ENCODE measurements around the gene FMN1.

Gene FMN1

DNA sequence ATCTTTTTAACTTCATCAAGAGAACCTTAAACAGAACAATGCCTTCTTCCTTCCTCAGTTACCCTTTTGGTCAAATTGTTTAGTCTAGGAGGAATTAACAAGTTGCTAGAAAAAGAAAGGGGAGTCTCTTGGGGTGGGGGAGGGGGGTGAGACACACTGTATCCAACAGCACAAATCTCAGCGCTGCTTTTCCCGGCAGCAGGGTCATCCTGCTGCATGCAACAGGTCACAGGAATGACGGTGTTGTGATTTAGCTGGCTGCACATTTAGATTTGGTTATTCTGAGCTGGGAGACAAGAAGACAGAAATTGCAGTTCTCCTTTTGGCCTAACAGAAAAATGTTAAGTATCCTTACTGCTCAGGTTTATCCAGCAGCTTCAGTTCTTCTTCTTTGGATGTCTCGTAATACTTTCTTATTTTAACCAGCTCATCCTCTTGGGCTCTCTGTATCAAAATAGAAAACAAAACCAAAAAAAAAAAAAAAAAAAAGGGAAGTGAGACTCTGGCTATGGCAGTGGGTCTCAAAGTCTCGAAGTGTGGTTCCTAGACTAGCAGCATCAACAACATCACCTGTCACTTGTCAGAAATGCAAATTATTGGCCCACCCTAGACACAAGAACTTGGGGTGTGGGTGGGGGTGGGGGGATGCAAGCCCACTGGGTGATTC, 286.2 kb downstream of the FMN1 start:
- in situ Hi-C loops (cut with HindIII; ENCODE audit: low sequenced_read_pairs), result no loop called here
- no peak overlapping the region for H3K4me3 ChIP-seq (ENCODE audit: low read depth, low read length)
- DNase-seq (ENCODE audit: low read depth), result no peak

DNA sequence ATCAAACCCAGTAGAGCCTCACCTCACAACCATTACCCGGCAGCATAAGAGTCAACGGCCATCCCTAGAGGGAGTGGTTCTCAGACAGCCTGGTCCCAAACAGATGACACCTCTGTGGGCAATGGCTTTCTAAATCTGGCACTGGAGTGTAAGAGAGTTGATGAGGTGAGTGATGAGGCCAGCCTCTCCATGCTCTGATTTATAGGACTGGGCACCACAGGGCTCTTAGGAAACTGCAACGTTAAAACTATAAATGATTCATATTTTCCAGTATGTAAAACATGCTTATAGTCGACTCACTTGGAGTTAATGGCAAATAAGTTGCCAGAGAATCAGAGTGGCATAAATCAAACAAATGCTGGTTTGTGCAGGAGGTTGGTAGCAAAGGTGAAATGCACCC, 289.0 kb downstream of the FMN1 start:
- TF ChIP-seq, protein P1, sequence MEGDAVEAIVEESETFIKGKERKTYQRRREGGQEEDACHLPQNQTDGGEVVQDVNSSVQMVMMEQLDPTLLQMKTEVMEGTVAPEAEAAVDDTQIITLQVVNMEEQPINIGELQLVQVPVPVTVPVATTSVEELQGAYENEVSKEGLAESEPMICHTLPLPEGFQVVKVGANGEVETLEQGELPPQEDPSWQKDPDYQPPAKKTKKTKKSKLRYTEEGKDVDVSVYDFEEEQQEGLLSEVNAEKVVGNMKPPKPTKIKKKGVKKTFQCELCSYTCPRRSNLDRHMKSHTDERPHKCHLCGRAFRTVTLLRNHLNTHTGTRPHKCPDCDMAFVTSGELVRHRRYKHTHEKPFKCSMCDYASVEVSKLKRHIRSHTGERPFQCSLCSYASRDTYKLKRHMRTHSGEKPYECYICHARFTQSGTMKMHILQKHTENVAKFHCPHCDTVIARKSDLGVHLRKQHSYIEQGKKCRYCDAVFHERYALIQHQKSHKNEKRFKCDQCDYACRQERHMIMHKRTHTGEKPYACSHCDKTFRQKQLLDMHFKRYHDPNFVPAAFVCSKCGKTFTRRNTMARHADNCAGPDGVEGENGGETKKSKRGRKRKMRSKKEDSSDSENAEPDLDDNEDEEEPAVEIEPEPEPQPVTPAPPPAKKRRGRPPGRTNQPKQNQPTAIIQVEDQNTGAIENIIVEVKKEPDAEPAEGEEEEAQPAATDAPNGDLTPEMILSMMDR (IDR thresholded peaks at IDR 0.05; ENCODE audit: low read depth, low read length, missing control alignments), result no peak
- DNase-seq (ENCODE audit: low read depth), result no peak
- in situ Hi-C loops (cut with HindIII; ENCODE audit: low sequenced_read_pairs), result no loop called here
- H3K4me3 ChIP-seq (ENCODE audit: low read depth, low read length), result no peak overlapping the region

More for the DNA sequence above, 286.2 kb downstream of the FMN1 start:
- TF ChIP-seq, protein P1 (IDR thresholded peaks at IDR 0.05; ENCODE audit: low read depth, low read length, missing control alignments), result no peak

DNA sequence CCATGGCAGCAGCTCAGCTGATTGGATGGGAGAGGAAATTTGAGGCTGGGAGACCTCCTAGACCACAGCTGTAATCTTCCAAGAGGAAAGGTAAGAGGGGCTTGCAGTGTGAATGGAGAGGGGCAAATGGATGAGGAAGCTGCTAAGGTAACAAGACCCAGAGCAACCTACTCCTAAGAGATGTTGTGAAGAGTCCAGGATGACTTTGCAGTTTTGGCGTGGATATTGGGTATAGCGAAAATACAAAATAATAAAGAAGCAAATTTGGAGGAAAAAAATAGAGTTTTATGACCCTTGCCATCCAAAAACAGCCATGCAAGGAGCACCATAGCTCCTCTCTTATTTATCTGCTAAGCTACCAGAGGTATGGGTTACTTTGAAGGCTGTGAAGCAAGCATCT, 290.1 kb downstream of the FMN1 start:
- no peak overlapping the region for H3K4me3 ChIP-seq (ENCODE audit: low read depth, low read length)
- TF ChIP-seq, protein P1 (IDR thresholded peaks at IDR 0.05; ENCODE audit: low read depth, low read length, missing control alignments), result no peak
- DNase-seq (ENCODE audit: low read depth), result no peak
- in situ Hi-C loops (cut with HindIII; ENCODE audit: low sequenced_read_pairs), result no loop called here

DNA sequence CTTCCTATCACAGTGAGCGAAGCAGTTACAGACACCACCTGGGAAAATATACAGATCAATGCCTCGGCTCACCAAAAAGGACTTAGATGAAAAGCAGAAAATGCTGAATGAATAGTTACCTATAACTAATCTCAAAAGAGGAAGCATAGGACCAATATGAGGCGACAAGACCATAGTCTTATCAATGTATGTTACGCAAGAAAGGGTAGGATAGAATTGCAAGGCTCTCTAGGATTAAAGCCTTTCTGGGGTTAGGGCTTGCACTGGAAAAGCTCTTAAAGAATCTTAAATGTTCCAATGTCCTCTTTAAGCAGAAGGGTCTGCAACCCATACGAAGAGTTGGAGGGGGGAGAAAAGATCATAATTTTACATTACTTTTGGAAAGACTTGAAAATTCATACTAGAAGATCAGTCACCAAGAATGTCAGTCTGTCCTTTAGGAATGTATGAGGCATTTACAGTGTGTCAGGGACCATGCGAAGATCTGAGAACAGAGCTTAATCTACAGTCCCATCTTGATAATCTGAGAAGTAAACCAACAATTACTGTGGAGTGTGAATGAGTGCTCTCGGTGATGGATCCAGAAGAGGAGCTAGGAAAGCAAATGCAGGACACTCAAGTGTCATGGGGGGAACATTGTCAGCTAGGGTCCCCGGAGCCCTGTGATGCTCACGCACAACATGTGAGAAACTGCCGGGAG, 290.8 kb downstream of the FMN1 start:
- in situ Hi-C loops (cut with HindIII; ENCODE audit: low sequenced_read_pairs), result no loop called here
- DNase-seq (ENCODE audit: low read depth), result no peak
- H3K4me3 ChIP-seq (ENCODE audit: low read depth, low read length), result no peak overlapping the region
- TF ChIP-seq, protein P1 (IDR thresholded peaks at IDR 0.05; ENCODE audit: low read depth, low read length, missing control alignments), result no peak

DNA sequence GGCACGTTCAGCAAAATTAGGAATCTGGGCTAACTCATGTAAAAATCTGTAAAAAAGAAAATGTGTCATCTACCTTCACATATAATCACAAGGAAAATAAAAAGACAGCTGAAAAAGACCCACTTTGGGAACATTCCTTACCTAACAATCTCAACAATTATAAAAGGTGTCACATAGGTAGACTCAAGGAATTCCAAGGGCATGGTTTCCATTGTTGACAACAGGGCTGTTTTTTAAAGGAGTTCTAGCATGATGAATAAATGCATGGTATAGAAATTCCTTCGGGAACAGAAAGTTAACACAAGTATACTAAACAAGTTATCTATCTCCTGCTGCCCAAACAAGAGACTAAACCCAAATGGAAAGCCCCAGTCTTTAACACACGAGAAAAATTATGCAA, 292.5 kb downstream of the FMN1 start:
- H3K4me3 ChIP-seq (ENCODE audit: low read depth, low read length), result no peak overlapping the region
- no peak for DNase-seq (ENCODE audit: low read depth)
- in situ Hi-C loops (cut with HindIII; ENCODE audit: low sequenced_read_pairs), result no loop called here
- TF ChIP-seq, protein P1 (IDR thresholded peaks at IDR 0.05; ENCODE audit: low read depth, low read length, missing control alignments), result no peak

DNA sequence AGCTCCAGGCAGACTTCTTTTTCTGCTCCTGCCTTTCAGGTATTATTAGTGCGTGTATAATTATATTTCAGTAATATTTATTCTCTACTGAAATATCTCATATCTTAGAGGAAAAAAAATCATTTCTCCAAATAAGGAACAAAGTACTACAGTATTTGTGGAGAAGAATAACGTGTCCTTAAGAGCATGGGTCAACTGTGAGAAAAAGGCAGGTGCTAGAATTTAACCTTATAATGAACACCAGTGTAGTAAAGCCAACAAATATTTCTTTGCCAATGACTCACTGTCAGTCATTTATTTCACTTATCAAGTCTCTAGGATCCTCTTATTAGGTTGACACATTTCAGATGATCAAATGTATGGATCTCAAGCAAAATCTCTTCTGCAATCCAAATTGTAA, 293.3 kb downstream of the FMN1 start:
- no peak overlapping the region for H3K4me3 ChIP-seq (ENCODE audit: low read depth, low read length)
- TF ChIP-seq, protein P1 (IDR thresholded peaks at IDR 0.05; ENCODE audit: low read depth, low read length, missing control alignments), result no peak
- in situ Hi-C loops (cut with HindIII; ENCODE audit: low sequenced_read_pairs), result no loop called here
- DNase-seq (ENCODE audit: low read depth), result no peak

Data from astrocyte of the cerebellum (primary cell).